NCI-H526 (cell line): ENCODE data around the gene SLC10A7.

Source experiments
- DNase-seq, 2 experiments: peaks; one replicate each; lab custom pipeline; 2025; lab: John Stamatoyannopoulos, UW

The SLC10A7 gene

GRCh38 chr4:146256328-146256727 is 265.4 kb downstream of the SLC10A7 start:
- DNase-seq, result no peak

GRCh38 chr4:146255874-146256273 is 265.9 kb downstream of the SLC10A7 start:
- no peak for DNase-seq

DNA sequence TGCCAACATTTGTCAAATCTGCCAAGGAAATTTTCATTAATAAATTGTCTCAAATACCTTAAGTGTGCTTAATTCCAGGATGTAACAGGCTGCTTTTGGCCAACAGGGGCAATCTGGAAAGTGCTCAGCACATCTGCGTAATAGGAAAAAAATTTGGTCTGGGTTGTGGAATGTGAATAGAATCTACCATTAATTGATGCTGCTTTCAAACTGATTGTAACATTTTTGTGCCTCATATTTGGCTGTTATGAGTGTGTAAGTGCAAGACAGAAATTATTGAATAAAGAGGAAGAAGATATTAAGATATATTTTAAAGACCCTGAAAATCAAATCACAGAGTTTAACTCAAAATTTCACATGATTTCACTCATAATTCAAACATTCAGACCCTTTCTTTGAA is 266.3 kb downstream of the SLC10A7 start:
- DNase-seq, result no peak

GRCh38 chr4:146252969-146253611 is 268.6 kb downstream of the SLC10A7 start:
- DNase-seq, result no peak

GRCh38 chr4:146247356-146247755 is 274.4 kb downstream of the SLC10A7 start:
- DNase-seq, result no peak

DNA sequence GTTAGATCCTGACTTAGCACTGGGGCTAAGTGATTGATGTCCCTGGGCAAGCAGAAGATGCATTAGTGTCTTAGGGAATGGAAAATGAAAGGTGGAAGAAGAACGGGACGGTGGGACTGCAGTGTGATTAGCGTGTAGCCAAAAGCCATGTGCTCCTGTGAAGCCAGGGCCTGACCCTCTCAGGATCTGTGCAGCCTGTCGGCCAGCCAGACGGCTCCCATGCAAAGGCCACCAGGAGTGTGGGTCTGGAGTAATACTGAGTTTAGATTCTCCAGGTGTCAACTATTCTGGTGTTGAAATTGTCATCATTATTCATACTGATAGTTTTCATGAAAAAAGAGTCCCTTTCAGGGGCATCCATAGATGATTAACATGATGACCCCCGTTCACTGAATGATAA is 275.4 kb downstream of the SLC10A7 start:
- DNase-seq, result no peak

- no peak for DNase-seq
These were observed 275.9 kb downstream of the SLC10A7 start for GRCh38 chr4:146245850-146246249.

- no peak for DNase-seq
These were observed 276.5 kb downstream of the SLC10A7 start for GRCh38 chr4:146245246-146245645.

DNA sequence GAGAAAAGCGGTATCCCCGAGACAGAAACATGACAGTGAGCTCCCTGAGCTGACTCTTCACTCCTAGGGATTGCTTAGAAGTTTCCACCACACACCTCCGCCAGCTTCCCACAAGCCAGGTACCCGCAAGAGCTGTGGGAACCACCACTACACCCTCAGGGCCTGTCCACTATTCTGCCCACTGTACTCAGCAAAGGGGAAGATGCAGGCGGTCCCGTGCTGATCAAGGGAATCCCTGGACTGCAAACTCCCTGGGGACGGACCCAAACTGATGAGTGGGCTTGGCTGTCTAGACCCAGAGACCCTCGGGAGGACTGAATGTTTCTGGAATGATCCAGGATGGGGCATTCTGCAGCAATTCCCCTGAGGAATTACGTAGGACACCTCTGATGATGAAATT is 277.2 kb downstream of the SLC10A7 start:
- DNase-seq, result no peak

GRCh38 chr4:146243883-146244277 is 277.9 kb downstream of the SLC10A7 start:
- DNase-seq, result no peak

DNA sequence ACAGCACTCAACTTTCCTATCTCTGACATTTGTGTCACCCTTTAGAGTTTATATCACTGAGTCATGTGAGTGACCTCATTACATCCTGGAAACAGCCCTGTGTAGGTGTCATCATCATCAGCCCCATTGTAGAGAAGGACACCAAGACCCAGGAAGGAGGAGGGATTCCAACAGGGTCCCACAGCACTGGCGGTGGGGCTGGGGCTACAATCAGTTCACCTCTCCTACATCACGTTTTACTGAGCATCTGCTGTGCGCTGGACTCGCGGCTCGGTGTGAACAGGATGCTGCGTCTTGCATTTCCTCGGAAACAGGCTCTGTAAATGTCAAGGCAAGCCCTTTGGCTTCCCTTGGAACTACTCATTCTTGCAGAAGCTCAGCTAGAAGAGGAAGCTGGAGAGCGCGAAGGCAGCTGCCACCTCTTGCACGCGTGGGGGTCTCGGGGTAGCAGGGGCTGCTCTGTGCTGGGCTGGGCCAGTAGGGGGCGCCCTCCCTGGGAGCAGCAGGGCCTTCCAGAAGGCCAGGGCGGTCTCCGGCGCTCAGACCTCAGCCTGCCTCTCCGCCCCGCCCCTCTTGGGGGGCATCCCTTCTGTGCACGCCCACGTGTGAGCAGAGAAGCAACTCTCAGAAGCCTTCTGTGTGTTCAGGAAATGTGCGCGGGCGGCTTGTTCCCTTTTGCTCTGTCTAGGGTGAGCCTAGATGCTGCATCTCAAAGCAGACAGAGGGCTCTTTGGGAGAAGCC is 278.4 kb downstream of the SLC10A7 start:
- no peak for DNase-seq

- no peak for DNase-seq
These were observed 283.6 kb downstream of the SLC10A7 start for GRCh38 chr4:146238107-146238506.

DNA sequence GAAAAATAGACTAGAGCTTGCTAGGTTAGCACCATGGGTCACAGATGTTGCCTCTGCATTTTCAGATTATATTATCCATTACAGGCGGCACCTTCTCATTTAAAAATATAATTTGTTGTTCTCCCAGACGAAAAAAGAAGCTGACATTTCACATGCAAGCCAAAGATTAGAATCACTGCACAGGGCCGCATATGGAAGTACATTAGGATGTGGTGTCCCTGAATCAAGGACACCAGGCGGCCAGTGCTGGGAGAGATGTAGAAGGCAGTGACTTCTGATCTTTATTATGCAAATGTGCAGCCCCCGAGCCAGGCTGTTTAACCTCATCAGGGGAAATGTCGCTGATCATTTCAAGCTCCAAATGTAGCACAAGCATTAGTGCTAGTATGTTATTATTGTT is 284.6 kb downstream of the SLC10A7 start:
- no peak for DNase-seq

GRCh38 chr4:146236216-146236615 is 285.5 kb downstream of the SLC10A7 start:
- no peak for DNase-seq

GRCh38 chr4:146235654-146236177 is 286.0 kb downstream of the SLC10A7 start:
- DNase-seq, result no peak

- DNase-seq, result peak in 1 of 2 experiments; percentile 17
These were observed 289.5 kb downstream of the SLC10A7 start for GRCh38 chr4:146232131-146232722.

DNA sequence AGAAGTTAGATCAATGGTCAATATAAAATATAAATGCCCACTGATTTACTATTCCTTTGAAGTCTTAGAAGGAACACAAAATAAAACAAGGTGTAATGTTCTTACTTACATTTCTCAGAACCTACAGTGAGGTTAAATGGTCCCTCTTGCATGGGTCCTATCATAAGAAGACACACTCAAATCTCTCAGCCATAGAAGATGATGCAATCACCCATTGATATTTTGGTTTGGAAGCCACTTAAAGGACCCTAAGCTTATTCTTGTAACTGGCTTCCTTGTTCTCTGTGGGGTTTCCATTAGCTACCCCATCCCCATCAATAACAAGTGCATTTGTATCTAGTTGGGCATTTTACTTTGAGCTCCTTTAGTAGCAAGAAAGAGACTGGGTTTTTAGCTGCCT is 292.3 kb downstream of the SLC10A7 start:
- DNase-seq, result no peak

GRCh38 chr4:146224326-146224966 is 297.3 kb downstream of the SLC10A7 start:
- DNase-seq, result no peak

- no peak for DNase-seq
These were observed 299.4 kb downstream of the SLC10A7 start for GRCh38 chr4:146222313-146222712.

GRCh38 chr4:146214238-146214637 is 307.5 kb downstream of the SLC10A7 start, which contains the start of gene REELD1:
TSS of gene REELD1 (plus strand) at chr4:146214538. CDS start at chr4:146216953, 2,415 bp downstream.
- no peak for DNase-seq

- no peak for DNase-seq
These were observed 309.0 kb downstream of the SLC10A7 start for GRCh38 chr4:146212781-146213180.

DNA sequence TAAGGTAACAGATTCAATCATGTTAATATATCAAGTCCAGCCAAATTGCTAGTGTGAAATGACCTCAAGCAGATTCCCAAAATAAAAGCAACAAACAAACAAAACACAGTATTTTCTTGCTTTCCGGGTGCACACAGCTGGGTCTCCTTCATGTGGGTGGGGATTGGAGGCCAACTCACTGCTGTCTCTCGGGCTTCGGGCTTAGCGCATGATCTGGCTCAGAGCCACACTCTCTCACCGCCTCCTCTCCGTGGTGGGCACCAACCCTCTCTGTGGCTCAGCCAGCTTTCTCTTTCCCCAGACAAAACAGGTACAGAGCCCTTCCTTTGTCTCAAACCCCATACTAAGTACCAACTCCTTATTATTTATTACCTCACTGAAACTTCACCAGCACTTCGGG is 310.3 kb downstream of the SLC10A7 start:
- no peak for DNase-seq
